Glutamatergic neuron (in vitro differentiated cells): ENCODE measurements around the gene MAZ. TPM values are rescaled to one million over a fixed set of nuclear protein-coding genes. Genes with fewer than 3 reads are reported as not detected.
"Not testable (repeated sequence)": the region's sequence is repeated elsewhere in the genome, so short reads cannot be mapped to it uniquely, and the experiment has no call there.

Source experiments
- DNase-seq: peaks from one replicate; pipeline ENCODE4 v3.0.0; 2022
- H3K27ac Mint-ChIP-seq: one replicate; pipeline ENCODE4 v1.8.0; 2020; ENCODE audit warnings: mild to moderate bottlenecking, mixed read lengths, inconsistent platforms; ENCODE audit not compliant: unreplicated experiment
- H3K27me3 Mint-ChIP-seq: one replicate; pipeline ENCODE4 v1.8.0; 2020; ENCODE audit warnings: mild to moderate bottlenecking, moderate library complexity, mixed read lengths, inconsistent platforms; ENCODE audit not compliant: unreplicated experiment
- H3K36me3 Mint-ChIP-seq: one replicate; pipeline ENCODE4 v1.8.0; 2020; ENCODE audit warnings: mild to moderate bottlenecking, mixed read lengths, inconsistent platforms; ENCODE audit not compliant: unreplicated experiment
- H3K4me1 Mint-ChIP-seq: one replicate; pipeline ENCODE4 v1.8.0; 2020; ENCODE audit warnings: mild to moderate bottlenecking, low read depth, mixed read lengths, inconsistent platforms; ENCODE audit not compliant: unreplicated experiment
- H3K4me3 Mint-ChIP-seq: one replicate; pipeline ENCODE4 v1.8.0; 2020; ENCODE audit warnings: mild to moderate bottlenecking, mixed read lengths, inconsistent platforms; ENCODE audit not compliant: unreplicated experiment
- H3K9me3 Mint-ChIP-seq: one replicate; pipeline ENCODE4 v1.8.0; 2020; ENCODE audit warnings: mild to moderate bottlenecking, moderate library complexity, mixed read lengths, inconsistent platforms; ENCODE audit not compliant: unreplicated experiment
- total RNA-seq: library from RNA; stranded (reverse); fragmentation: NEBNext Ultra II Directional; extraction: Animal tissue kit (Norgen Biotek cat#: 25700); gene quantifications from one replicate; pipeline ENCODE4 v1.2.1, GENCODE V29; 2021; ENCODE audit not compliant: unreplicated experiment
- TF ChIP-seq, protein P1 (sequence below): fragments of 200-600 bp; sonication (generic); IDR thresholded peaks from one replicate; pipeline ENCODE4 v1.5.0; 2021; ENCODE audit not compliant: partially characterized antibody, unreplicated experiment

MAZ gene
- total RNA-seq, 1 donor from 2014 or later: 369 TPM

DNA sequence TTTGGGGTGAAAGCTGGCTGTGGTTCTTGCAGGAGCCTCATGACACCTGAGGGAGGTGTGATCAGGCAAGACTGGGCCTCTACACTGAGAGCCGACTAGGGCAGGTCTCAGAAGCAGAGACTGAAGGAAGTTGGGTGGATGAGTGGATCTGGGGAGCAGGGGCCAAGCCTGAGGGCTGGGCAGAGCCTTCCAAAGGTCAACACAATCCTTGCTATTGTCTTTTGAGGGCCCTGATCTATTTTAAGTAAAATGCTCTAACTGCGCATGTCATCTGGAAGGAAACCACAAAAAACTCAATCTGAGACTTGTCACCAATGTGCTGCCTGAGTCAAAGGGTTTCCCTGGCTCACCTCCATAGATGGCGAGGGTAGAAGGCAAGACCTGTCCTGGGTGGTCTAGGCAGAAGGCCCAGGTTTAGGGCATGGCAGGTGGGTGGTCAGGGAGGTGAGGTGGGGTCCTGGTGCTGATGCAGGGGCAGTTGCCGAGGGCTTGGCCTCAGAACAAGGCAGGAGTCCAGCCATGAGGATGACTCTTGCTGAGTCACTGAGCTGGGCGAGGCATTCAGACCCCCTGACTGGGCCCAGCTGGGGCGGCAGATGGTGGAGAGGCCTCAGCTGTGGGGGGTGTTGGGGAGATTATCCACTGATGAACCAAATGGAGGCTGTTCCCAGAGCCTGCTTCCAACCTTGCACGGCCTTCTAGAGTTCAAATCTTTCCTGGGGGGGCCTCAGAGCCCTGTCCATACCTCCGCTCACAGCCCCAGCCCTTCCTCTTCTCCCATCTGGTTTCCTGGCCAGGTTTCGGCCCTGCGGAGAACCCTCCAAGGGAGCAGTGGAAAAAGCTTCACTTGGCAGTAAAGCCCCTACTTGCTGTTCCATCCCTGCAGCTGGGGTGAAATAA, 19.1 kb downstream of the MAZ start:
- H3K36me3 Mint-ChIP-seq: no peaks in the 10 kb centered on the region
- H3K27ac Mint-ChIP-seq: peak overlapping the region; percentile 99
- TF ChIP-seq, protein P1, sequence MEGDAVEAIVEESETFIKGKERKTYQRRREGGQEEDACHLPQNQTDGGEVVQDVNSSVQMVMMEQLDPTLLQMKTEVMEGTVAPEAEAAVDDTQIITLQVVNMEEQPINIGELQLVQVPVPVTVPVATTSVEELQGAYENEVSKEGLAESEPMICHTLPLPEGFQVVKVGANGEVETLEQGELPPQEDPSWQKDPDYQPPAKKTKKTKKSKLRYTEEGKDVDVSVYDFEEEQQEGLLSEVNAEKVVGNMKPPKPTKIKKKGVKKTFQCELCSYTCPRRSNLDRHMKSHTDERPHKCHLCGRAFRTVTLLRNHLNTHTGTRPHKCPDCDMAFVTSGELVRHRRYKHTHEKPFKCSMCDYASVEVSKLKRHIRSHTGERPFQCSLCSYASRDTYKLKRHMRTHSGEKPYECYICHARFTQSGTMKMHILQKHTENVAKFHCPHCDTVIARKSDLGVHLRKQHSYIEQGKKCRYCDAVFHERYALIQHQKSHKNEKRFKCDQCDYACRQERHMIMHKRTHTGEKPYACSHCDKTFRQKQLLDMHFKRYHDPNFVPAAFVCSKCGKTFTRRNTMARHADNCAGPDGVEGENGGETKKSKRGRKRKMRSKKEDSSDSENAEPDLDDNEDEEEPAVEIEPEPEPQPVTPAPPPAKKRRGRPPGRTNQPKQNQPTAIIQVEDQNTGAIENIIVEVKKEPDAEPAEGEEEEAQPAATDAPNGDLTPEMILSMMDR: no peak
- H3K4me3 Mint-ChIP-seq: peak overlapping the region; percentile 69
- peak; percentile 84 for DNase-seq
- peaks cover 11% of the 10 kb centered on the region for H3K9me3 Mint-ChIP-seq
- peaks cover 27% of the 10 kb centered on the region for H3K4me1 Mint-ChIP-seq
- H3K27me3 Mint-ChIP-seq: peaks cover 12% of the 10 kb centered on the region

DNA sequence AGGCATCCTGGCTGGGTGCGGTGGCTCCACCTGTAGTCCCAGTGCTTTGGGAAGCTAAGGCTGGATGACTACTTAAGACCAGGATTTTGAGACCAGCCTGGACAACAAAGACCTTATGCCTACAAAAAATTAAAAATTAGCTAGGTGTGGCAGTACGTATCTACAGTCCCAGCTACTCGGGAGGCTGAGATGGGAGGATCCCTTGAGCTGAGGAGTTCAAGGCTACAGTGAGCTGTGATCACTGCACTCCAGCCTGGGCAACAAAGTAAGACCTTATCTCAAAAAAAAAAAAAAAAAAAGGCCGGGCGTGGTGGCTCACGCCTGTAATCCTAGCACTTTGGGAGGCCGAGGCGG, 20.0 kb downstream of the MAZ start:
- Mint-ChIP-seq H3K4me1 (peaks cover 22% of the 10 kb centered on the region), H3K27ac (peak overlapping the region; percentile 99), H3K9me3 (peaks cover 11% of the 10 kb centered on the region), H3K27me3 (peaks cover 12% of the 10 kb centered on the region), H3K36me3 (no peaks in the 10 kb centered on the region), H3K4me3 (no peak overlapping the region)
- no peak for DNase-seq
- TF ChIP-seq, protein P1: no peak

DNA sequence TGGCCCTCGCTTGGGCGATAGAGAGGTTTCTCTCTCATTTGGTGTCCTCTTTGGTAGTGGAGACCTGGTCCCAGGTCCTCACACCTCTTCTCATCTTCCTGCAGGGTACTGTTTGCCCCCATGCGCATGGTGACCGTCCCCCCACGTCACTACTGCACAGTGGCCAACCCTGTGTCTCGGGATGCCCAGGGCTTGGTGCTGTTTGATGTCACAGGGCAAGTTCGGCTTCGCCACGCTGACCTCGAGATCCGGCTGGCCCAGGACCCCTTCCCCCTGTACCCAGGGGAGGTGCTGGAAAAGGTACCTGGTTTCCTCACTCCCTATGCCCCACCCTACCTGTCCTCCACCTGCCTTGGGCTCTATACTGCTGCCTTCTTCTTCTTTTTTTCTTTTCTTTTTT, 24.4 kb downstream of the MAZ start:
- TF ChIP-seq, protein P1: no peak
- Mint-ChIP-seq H3K27me3 (peaks cover 5% of the 10 kb centered on the region), H3K36me3 (no peaks in the 10 kb centered on the region), H3K4me1 (peaks cover 8% of the 10 kb centered on the region), H3K9me3 (peaks cover 3% of the 10 kb centered on the region), H3K4me3 (no peak overlapping the region), H3K27ac (no peak overlapping the region)
- no peak for DNase-seq

DNA sequence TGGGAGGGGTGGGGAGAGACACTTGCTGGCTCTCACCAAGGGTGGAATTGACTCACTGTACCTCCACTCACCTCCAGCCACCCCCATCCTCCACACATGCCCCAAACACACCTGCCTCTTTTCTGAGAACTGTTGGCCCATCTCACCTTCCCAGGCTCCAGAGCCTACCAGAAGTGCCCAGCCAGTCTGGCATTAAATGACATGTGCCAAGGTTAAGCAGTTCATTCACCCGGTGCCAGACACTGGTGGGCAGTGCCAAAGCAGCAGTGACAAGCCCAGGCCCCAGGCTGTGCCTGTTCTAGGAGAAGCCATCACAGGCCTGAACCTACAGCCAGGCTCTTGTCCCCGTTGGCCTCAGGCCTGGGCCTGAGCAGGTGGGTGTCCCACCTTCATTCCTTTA, 25.2 kb downstream of the MAZ start:
- H3K4me3 Mint-ChIP-seq: no peak overlapping the region
- peaks cover 5% of the 10 kb centered on the region for H3K4me1 Mint-ChIP-seq
- peaks cover 3% of the 10 kb centered on the region for H3K9me3 Mint-ChIP-seq
- DNase-seq: no peak
- no peak overlapping the region for H3K27ac Mint-ChIP-seq
- H3K36me3 Mint-ChIP-seq: no peaks in the 10 kb centered on the region
- H3K27me3 Mint-ChIP-seq: peaks cover 4% of the 10 kb centered on the region
- TF ChIP-seq, protein P1: no peak

DNA sequence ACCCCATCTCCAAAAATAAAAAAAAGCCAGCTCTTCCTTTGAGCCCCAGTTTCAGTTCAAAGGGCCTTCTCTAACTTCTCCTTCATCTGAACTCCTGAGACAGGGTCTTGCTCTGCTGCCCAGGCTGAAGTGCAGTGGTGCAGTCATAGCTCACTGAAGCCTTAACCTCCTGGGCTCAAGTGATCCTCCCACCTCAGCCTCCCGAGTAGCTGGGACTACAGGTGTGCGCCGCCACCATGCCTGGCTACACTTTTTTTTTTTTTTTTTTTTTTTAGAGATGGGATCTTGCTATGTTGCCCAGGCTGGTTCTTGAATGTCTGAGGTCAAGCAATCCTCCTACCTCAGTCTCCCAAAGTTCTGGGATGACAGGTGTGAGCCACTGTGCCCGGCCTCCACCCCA, 26.9 kb downstream of the MAZ start:
- not testable (repeated sequence) for H3K27ac Mint-ChIP-seq, H3K4me3 Mint-ChIP-seq, H3K4me1 Mint-ChIP-seq, H3K9me3 Mint-ChIP-seq, H3K27me3 Mint-ChIP-seq, H3K36me3 Mint-ChIP-seq, DNase-seq
